Ascending aorta (tissue), 2 donors: ENCODE results near the gene CACNG5. TPM values are rescaled to one million over a fixed set of nuclear protein-coding genes. Genes with fewer than 3 reads are reported as not detected.

ENCODE experiments used
- DNase-seq, 2 donors: peaks; one replicate each; pipeline ENCODE4 v3.0.0-alpha.2; 2019; ENCODE audit warnings: low spot score in 2 of 2
- H3K27ac ChIP-seq, 2 donors: fragments of 200-600 bp; sonication (generic); one replicate each; pipeline ENCODE4 v1.5.1; 2016 to 2017; ENCODE audit warnings: mild to moderate bottlenecking in 1 of 2
- H3K27me3 ChIP-seq: fragments of 200-600 bp; sonication (generic); one replicate; pipeline ENCODE4 v1.5.1; 2017
- H3K36me3 ChIP-seq, 2 donors: fragments of 200-600 bp; sonication (generic); one replicate each; pipeline ENCODE4 v1.5.1; 2016
- H3K4me1 ChIP-seq, 2 donors: fragments of 200-600 bp; sonication (generic); one replicate each; pipeline ENCODE4 v1.5.1; 2016 to 2017; ENCODE audit warnings: mild to moderate bottlenecking in 1 of 2
- H3K4me3 ChIP-seq, 2 donors: fragments of 200-600 bp; sonication (generic); one replicate each; pipeline ENCODE4 v1.5.1; 2016 to 2017; ENCODE audit warnings: mild to moderate bottlenecking in 1 of 2
- H3K9me3 ChIP-seq, 2 donors: fragments of 200-600 bp; sonication (generic); one replicate each; pipeline ENCODE4 v1.5.1; 2016
- CTCF ChIP-seq, 3 experiments: fragments of 200-600 bp in 2 of 3; fragments of 450-650 bp in 1 of 3; sonication (generic) in 2 of 3; IDR thresholded peaks; one replicate each; pipeline ENCODE4 v1.5.1; 2016 to 2019; ENCODE audit warnings: antibody characterized with exemption in 3 of 3, mild to moderate bottlenecking in 1 of 3, moderate library complexity in 1 of 3
- intact Hi-C: fragments of 100-400 bp; cut with DNase I; formaldehyde crosslinking; loops from one replicate; pipeline ENCODE4 v1.15.1; 2023
- total RNA-seq: library from RNA; depleted of rRNA; stranded (reverse); fragments of >200 nt; gene quantifications from one replicate; pipeline ENCODE4 v1.1.0, GENCODE V29; 2016

The CACNG5 gene
- total RNA-seq, 1 donor from 2014 or later: not detected

GRCh38 chr17:66811683-66812054, 23.2 kb upstream of the CACNG5 start:
- H3K9me3 ChIP-seq: no peaks in the 10 kb centered on the region
- DNase-seq: no peak

GRCh38 chr17:66812571-66812970, 22.3 kb upstream of the CACNG5 start:
- no peaks in the 10 kb centered on the region for H3K27me3 ChIP-seq
- H3K4me1 ChIP-seq: no peaks in the 10 kb centered on the region
- no peaks in the 10 kb centered on the region for H3K36me3 ChIP-seq
- no peak for TF ChIP-seq CTCF (IDR thresholded peaks at IDR 0.05)
- no peaks in the 10 kb centered on the region for H3K9me3 ChIP-seq
- H3K4me3 ChIP-seq: no peak overlapping the region
- no peak overlapping the region for H3K27ac ChIP-seq
- no peak for DNase-seq
- intact Hi-C loops: no loop called here

More at GRCh38 chr17:66811683-66812054, 23.2 kb upstream of the CACNG5 start:
- no peaks in the 10 kb centered on the region for H3K4me1 ChIP-seq
- no peak for TF ChIP-seq CTCF (IDR thresholded peaks at IDR 0.05)
- H3K27ac ChIP-seq: no peak overlapping the region
- no peaks in the 10 kb centered on the region for H3K36me3 ChIP-seq
- H3K27me3 ChIP-seq: no peaks in the 10 kb centered on the region
- no peak overlapping the region for H3K4me3 ChIP-seq
- intact Hi-C loops: no loop called here

- no peaks in the 10 kb centered on the region for H3K27me3 ChIP-seq
- no peaks in the 10 kb centered on the region for H3K9me3 ChIP-seq
- H3K36me3 ChIP-seq: no peaks in the 10 kb centered on the region
- no peak for TF ChIP-seq CTCF (IDR thresholded peaks at IDR 0.05)
- no peak overlapping the region for H3K4me3 ChIP-seq
- intact Hi-C loops: no loop called here
- no peak overlapping the region for H3K27ac ChIP-seq
- DNase-seq: no peak
- H3K4me1 ChIP-seq: no peaks in the 10 kb centered on the region
These were observed 21.6 kb upstream of the CACNG5 start for GRCh38 chr17:66813296-66813695.

- Histone ChIP-seq H3K4me1 (no peaks in the 10 kb centered on the region), H3K4me3 (no peak overlapping the region), H3K27ac (no peak overlapping the region), H3K9me3 (no peaks in the 10 kb centered on the region), H3K27me3 (no peaks in the 10 kb centered on the region), H3K36me3 (no peaks in the 10 kb centered on the region)
- DNase-seq: no peak
- TF ChIP-seq CTCF (IDR thresholded peaks at IDR 0.05): no peak
- intact Hi-C loops: no loop called here
These were observed 20.9 kb upstream of the CACNG5 start for GRCh38 chr17:66814026-66814425.

- intact Hi-C loops: no loop called here
- H3K36me3 ChIP-seq: no peaks in the 10 kb centered on the region
These were observed 20.3 kb upstream of the CACNG5 start for GRCh38 chr17:66814570-66814969.

More at GRCh38 chr17:66814570-66814969, 20.3 kb upstream of the CACNG5 start:
- no peaks in the 10 kb centered on the region for H3K4me1 ChIP-seq
- no peak overlapping the region for H3K27ac ChIP-seq
- no peak overlapping the region for H3K4me3 ChIP-seq
- no peaks in the 10 kb centered on the region for H3K27me3 ChIP-seq
- no peak for DNase-seq
- TF ChIP-seq CTCF (IDR thresholded peaks at IDR 0.05): no peak
- no peaks in the 10 kb centered on the region for H3K9me3 ChIP-seq
